GM18502 (cell line): ENCODE results near the gene POPDC3.
"Not testable (repeated sequence)": the region's sequence is repeated elsewhere in the genome, so short reads cannot be mapped to it uniquely, and the experiment has no call there.

Experiments
- ATAC-seq: cut with Tn5 transposase; IDR thresholded peaks from one replicate; pipeline ENCODE4 v1.9.1; 2021; ENCODE audit warnings: mild to moderate bottlenecking; ENCODE audit not compliant: unreplicated experiment, poor library complexity

Gene POPDC3

DNA sequence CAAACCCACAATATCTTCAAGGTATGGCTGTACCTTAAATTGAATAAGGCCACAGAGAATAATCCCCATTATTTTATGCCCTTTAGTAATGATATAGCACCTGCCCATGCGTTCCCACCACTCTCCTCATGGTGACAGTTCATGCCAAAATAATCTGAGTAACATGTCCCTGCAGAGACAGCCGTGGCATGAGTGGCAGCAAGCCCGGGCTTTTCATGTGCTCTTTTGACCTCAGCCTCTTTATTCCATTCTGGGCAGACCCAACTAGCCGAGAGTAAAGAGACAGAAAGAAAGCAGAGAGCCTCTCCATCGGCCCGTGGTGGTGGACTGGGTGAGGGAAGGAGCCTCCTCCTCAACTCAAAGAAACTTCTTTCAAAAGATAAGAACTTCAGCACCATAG lies 19.9 kb upstream of the POPDC3 start:
- ATAC-seq, result no peak

DNA sequence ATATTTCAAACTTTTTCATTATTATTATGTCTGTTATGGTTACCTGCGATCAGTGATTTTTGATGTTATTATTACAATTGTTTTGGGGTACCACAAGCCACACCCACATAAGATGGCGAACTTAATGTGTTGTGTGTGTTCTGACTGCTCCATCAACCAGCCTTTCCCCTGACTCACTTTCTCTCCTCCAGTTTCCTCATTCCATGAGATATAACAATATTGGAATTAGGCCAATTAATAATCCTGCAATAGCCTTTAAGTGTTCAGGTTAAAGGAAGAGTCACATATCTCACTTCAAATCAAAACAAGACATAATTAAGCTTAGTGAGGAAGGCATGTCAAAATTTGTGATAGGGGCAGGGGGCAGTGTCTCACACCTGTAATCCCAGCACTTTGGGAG lies 16.3 kb upstream of the POPDC3 start:
- ATAC-seq, result no peak

DNA sequence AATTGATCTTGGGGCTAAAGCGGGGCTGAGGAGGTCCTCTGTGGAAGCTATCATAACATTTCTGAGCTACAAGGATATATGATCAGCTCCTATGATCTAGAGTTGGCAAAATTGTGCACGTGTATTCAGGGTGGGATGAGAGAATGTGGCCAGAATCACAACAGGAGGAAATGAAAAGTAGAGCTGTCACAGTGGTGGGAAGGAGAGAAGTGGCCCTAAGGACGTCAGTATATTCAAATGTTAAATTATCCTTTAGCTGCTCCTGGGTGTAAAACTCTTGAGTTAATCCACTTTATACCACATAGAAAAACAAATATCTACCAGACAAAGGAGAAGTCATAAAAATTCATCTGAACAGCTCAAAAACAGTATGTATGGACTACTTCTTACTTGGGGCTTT lies 14.8 kb upstream of the POPDC3 start:
- ATAC-seq, result no peak

DNA sequence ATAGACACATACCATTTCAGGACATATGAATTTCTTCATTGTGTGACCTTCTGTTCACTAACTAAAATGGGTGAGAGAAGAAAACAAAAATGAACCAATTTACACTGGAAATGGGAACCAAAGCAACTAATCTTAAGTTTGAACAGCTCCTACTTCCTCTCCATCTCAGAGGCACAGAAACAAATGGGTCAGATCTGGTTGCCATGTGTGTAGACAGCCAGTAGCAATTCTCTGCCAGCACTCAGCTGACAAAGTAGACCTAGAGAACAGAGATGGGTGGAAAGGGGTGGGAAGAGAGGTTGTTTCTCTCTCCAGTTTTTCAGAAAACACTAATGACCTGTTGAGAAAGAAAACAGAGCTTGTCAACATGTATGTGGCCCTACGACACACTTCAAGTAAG lies 14.3 kb upstream of the POPDC3 start:
- no peak for ATAC-seq

DNA sequence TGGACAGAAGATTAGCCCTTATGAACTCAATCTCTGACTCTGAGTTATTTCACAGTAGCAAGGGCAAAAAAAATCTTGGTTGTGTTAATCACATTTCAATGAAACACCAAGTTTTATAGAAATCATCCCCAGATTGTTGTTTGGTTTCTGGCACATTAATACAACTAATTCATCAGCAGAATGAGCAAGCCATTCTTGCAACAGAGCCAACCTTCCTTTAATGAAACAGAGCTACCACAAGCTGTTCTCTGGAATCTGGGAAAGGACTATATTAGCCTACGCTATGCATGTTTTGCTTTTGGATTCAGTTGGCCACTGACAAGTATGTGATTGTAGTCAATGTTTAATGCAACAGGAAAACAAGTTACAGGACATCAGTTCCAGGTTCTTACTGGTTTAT lies 13.8 kb upstream of the POPDC3 start:
- no peak for ATAC-seq

DNA sequence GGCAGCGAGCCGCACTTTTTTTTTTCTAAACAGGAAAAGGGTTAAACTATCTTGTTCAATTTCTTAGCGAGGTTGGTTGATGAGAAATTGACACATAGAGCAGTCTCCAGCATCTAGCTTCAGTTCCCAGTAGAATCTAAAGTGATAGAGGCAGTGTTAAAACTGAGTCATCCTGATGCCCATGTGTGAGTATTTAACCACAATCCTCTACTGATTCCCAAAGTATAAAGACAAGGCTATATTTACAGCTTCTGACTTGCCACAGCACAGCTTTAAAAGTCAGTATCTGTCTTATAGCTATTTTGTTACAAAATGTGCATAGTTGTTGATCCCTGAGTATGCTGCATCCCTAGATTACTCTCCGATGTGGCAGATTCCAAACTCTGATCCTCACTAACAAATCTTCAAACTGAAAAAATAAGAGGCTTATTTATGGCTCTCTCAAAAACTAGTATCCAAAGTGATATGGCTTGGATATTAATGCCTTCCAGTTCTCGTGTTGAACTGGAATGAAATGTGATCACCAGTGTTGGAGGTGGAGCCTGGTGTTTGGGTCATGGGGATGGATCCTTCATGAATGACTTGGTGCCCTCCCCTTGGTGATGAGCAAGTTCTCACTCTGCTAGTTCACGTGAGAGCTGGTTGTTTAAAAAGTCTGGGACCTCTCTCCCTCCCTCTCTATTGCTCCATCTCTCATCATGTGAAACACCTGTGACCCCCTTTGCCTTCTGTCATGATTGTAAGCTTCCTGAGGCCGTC lies 13.1 kb upstream of the POPDC3 start:
- no peak for ATAC-seq

DNA sequence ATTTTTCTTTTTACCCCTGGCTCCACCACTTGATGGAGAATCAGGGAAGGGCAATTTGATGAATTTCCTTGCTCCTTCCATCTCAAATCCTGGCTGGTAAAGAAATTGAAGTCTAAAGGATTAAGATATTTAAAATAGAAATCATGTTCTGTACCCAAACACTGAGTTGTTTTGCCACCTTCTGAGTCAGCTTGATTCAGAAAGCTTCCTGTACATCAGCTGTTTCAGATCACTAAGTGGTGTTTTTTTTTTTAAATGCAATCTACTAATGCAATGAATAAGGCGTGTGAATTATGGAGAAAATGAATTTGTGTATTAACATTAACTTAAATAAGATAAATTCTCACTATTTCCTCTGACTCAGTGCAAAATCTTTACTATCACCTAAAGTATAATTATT lies 11.5 kb upstream of the POPDC3 start:
- ATAC-seq, result no peak

DNA sequence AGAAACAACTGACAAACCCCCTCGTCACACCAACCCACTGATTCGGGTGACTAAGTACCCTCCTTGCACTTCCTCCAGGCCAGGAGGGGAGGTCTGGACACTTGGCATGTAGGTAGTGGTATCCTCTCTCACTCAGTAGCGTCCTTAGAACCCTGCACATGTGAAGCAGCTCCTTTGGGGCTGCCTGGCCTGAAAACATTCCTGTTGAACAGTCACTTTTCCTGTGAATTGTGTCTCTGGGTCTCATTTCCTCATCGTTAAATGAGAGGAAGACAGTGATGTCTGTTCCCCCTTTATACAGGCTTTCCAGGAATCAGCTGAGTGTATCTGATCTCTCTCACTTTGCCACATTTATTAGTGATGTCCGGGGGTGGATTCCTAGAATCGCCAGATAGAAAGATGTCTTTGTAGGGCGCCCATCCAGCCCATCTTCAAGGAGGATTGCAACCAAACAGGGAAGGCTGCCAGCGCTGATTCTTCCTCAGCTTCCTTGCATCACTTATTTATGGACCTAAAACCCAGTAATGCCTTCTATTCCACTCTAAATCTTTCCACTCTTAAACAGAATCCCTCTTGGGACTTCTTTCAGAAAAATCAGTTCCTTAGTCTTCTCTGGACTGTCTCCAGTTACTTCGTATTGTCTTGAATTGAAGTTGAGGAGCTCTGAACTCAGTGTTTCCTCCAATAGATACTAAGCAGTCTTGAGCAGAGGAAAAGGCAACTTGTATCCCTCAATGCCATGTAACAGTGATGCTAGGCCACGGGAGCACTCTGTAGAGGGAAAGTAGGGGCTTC lies 9.4 kb upstream of the POPDC3 start:
- no peak for ATAC-seq

DNA sequence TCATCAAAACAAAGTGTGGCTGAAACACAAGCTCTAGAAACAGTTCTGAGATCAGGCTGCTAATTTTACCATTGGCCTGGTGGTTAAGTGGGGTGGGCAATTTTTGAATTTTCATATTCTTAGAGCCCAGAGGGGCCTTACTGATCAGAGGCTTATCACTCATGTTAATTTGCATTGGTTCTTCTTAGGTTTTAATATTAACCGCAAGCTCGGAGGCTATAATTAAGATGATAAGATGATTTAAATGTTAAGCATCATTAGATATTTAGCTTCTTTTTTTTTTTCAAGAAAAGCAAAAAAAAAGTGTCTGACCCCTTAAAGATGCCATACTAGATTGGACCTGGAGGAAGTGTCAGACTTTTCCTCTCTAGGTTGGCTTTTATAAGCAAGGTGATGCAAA lies 8.4 kb upstream of the POPDC3 start:
- ATAC-seq, result no peak

DNA sequence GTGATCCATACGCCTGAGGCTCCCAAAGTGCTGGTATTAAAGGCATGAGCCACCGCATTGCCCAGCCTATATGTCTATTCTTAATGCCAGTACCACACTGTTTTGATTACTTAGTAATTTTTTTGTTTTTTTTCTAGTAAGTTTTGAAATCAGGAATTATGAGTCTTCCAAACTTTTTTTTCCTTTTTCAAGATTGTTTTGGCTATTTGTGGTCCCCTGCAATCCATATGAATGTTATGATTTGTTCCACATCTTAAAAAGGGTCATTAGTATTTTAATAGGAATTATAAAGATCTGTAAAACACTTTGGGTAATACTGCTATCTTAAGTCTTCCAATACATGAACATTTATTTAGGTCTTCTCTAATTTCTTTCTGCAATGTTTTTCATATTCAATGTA lies 6.8 kb upstream of the POPDC3 start:
- no peak for ATAC-seq

DNA sequence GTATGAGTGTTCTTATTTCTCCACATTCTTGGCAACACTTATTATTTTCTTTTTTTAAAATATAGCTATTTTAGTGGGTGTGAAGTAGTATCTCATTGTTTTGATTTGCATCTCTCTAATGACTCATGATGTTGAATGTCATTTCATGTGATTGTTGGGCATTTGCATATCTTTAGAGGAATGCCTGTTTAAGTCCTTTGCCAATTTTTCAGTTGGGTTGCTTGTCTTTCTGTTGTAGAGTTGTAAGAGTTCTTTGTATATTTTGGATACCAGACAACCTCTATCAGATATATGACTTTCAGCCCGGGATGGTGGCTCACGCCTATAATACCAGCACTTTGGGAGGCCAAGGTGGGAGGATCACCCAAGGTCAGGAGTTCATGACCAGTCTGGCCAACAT lies 5.1 kb upstream of the POPDC3 start:
- ATAC-seq, result no peak

DNA sequence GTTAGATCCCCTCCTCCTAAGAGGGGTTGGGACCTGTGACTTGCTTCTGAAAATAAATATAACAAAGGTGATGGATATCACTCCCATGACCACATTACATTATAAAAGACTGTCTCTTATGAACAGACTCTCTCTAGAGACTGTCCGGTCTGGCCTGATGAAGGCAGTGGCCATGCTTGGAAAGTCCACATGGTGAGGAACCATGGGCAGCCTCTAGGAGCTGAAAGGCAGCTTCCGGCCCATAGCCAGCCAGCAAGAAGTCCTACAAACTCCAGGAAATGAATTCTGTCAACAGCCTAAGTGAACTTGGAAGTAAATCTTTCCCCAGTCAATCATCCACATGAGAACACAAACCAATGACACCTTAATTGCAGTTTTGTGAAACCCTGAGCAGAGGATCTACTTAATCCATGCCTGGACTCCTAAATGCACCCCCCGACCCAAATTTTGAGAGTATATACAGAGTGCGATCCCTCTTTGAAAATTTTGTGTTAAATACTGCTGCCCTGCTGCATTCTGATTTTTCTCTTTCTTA lies 2.2 kb upstream of the POPDC3 start:
- no peak for ATAC-seq

DNA sequence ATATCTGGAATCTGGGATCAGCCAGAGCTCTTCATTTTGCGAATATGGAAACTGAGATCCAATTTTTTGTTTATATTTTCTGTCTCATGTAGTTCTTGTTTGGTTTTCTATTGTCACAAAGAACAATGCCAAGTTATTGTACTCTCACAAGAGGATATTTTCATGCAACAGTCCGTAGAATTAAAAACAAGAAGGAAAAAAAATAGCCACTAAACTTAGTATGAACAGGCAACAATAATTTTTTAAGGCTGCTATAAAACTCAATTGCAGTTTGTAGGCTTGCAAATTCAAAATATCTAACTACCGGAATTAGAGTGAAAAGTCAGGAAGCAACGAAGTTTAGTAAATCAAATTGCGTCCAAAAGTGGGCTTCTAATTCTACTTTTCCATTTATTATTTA lies 1.2 kb downstream of the POPDC3 start:
- ATAC-seq, result no peak

DNA sequence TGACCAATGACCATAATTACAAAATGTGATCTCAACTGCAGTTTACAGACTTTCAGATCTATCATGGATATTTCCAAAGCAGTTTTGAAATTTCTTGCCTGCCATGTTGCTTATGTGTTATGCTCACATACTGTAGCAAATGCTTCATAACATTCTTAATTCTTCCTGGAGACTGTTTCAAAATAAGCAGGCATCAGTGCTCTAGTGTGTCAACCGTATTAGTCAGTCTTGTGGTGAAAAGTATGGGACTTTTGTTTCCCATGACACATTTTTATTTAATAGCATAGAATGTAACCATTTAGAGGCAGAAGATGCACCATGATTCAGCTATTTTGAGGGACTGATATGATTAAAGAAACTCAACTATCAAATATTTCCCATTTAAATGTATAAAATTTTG lies 1.7 kb downstream of the POPDC3 start:
- no peak for ATAC-seq

DNA sequence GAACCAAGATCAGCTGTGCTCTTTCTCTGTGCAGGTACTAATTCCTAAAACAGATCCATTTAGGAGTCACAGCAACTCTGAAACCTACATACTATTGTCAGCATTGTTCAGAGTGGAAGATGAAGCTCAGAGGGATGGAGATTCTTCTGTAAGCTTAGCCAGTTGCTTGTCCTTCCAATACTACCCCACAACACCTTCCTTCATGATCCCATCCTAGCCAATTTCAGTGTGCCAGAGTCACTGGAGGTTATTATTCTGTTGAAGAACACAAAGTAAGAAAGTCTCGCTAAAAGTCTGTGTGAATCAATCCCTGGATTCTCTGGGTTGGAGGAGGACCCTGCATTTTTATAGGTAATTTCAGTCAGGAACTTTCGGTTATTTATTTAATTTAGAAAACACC lies 2.3 kb downstream of the POPDC3 start:
- ATAC-seq, result no peak

DNA sequence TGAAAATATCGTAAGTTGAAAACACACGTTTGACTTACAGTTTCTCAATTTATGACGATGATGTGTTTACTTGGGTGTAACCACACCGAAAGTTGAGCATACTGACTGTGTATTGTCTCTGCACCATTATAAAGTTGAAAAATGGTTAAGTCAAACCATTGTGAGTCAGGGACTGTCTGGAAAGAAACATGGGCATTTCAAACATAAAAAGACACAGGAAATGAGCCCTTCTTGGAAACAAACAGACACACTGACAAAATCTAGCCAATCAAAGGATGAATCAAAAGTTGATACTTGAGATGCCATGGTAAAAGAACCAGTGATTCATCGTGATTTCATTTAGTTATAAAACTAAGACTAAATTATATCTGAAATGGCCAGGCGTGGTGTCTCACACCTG lies 5.3 kb downstream of the POPDC3 start:
- ATAC-seq, result no peak

DNA sequence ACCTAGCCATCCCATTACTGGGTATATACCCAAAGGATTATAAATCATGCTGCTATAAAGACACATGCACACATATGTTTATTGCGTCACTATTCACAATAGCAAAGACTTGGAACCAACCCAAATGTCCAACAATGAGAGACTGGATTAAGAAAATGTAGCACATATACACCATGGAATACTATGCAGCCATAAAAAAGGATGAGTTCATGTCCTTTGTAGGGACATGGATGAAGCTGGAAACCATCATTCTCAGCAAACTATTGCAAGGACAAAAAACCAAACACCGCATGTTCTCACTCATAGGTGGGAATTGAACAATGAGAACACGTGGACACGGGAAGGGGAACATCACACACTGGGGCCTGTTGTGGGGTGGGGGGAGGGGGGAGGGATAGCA lies 7.3 kb downstream of the POPDC3 start:
- ATAC-seq, result not testable (repeated sequence)

DNA sequence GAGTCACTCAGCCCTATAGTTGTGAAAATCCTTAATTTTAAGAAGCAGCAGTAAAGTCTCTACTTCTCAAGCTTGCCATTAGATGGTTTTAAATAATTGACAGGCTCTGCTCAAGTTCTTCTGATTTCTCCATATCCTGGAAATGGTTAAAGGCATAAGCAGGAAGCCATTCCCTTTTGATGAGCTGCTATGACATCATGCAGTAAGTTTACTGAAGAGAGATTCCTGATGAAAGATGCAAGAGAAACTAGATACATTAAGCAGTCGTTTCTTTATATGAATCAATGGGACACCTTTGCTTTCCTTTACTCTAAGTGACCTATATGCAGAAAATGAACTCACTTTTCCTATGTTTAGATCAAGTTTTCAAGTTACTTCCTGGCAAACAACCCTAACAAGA lies 9.8 kb downstream of the POPDC3 start:
- ATAC-seq, result no peak

DNA sequence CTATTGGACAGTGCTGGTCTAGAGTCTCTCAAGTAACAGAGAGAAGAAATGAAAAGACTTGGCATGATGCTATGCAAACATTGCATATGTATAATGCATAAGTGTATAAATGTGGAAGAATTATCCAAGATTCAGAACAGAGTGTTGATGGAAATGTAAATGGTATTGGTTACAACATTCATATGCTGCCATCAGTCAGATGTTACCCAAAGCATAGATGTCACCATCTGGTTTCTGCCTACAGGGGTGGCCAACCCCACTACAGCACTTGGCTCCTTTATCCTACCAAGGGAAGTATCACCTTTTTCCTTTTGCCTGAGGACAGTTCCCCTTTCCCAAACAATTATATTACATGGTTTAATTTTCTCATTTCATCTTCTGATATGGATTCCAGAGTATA lies 11.9 kb downstream of the POPDC3 start:
- ATAC-seq, result no peak

DNA sequence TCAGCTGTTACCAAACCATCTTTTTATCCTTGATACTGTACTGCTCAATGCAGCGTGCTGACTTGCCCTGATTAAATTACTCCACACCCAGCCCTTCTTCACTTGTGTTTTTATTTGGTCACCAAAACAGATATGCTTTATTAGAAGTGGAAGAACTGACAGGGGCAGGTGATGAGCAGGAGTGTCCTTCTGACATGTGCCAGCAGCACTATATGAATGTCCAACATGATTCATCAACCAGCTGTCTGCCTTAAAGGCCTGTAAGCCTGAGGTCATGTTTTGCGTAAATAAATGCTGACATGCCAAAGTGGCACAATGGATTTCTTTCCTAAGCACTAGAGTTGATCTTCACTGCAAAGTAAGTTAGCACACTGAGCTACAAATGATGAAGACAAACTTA lies 15.4 kb downstream of the POPDC3 start:
- no peak for ATAC-seq

DNA sequence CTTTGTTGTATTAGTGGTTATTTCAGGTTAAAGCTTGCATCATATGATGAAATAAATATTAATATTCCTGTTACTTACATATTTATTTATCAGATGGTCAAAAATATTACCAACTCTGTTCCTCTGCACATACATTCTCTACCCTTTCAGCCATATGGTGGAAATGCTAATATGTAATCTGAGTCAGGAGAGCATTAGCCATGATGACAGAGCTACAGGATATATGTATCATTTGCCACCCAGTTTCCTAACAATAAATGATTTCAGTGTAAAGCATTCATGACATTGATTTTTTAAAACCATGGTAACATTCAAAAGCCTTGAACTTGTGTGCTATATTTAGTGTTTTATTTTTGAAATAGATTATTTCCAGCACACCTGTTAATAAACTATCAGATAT lies 16.6 kb downstream of the POPDC3 start:
- no peak for ATAC-seq

DNA sequence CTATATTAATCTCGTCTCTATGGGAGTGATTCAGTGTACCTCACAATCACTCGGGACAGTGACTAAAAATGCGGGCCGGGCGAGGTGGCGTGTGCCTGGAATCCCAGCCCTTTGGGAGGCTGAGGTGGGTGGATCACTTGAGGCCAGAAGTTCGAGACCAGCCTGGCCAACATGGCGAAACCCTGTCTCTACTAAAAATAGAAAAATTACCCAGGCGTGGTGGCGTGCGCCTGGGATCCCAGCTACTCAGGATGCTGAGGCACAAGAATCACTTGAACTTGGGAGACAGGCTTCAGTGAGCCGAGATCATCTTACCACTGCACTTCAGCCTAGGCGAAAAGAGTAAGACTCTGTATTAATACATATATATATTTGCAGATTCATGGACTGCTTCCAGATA lies 17.4 kb downstream of the POPDC3 start:
- ATAC-seq, result no peak
